IMR-90 (cell line): ENCODE measurements around the gene WAC. TPM values are rescaled to one million over a fixed set of nuclear protein-coding genes. Genes with fewer than 3 reads are reported as not detected.
A peak's percentile ranks its signal among the peaks of the same experiment; 100 is the strongest.

Source experiments
- ATAC-seq: fragments of 200-7000 bp; cut with Tn5 transposase; 2 replicates; pipeline ENCODE4 v1.9.1; 2020; ENCODE audit warnings: low read depth, mild to moderate bottlenecking, moderate library complexity
- BruUV-seq: library from RNA; stranded (reverse); fragments of 400-500 nt; replicated peaks from 2 replicates; lab custom pipeline; 2021; lab: Mats Ljungman, UMichigan
- CTCF ChIA-PET: fragments of 300-600 bp; formaldehyde crosslinking; extraction: SDS; loops from one replicate; lab custom pipeline; 2021; ENCODE audit warnings: antibody characterized with exemption; lab: Yijun Ruan, JAX
- POLR2A ChIA-PET: fragments of 300-600 bp; sonication (Branson Sonifier 250); formaldehyde crosslinking; loops from one replicate; lab custom pipeline; 2022; ENCODE audit warnings: antibody characterized with exemption; ENCODE audit not compliant: unreplicated experiment; lab: Charles Lee
- DNase-seq: peaks from one replicate; pipeline ENCODE4 v3.0.0; 2013
- H2AFZ ChIP-seq: replicated peaks from 2 replicates; pipeline ENCODE3; 2013; ENCODE audit warnings: low read length, mild to moderate bottlenecking; ENCODE audit not compliant: poor library complexity
- H2AK5ac ChIP-seq: 2 replicates; pipeline ENCODE4 v1.6.1; 2013; ENCODE audit warnings: low read depth, low read length, inconsistent platforms
- H2AK9ac ChIP-seq: replicated peaks from 2 replicates; pipeline ENCODE3; 2013; ENCODE audit warnings: mild to moderate bottlenecking, low read depth, low read length, moderate library complexity; ENCODE audit not compliant: poor library complexity
- H2BK120ac ChIP-seq: 2 replicates; pipeline ENCODE4 v1.6.1; 2013; ENCODE audit warnings: low read depth, low read length, inconsistent platforms
- H2BK15ac ChIP-seq: 3 replicates; pipeline ENCODE4 v1.6.1; 2013; ENCODE audit warnings: low read depth, low read length, inconsistent platforms
- H2BK20ac ChIP-seq: 2 replicates; pipeline ENCODE4 v1.6.1; 2013; ENCODE audit warnings: low read depth, mild to moderate bottlenecking, inconsistent platforms, low read length, moderate library complexity
- H2BK5ac ChIP-seq: 2 replicates; pipeline ENCODE4 v1.6.1; 2013; ENCODE audit warnings: mild to moderate bottlenecking, low read depth, low read length, inconsistent platforms; ENCODE audit not compliant: poor library complexity, severe bottlenecking
- H3K14ac ChIP-seq: replicated peaks from 2 replicates; pipeline ENCODE4 v1.6.1; 2013; ENCODE audit warnings: low read depth, low read length, inconsistent platforms
- H3K18ac ChIP-seq: 2 replicates; pipeline ENCODE4 v1.6.1; 2013; ENCODE audit warnings: low read depth, low read length, control low read depth
- H3K23ac ChIP-seq: 2 replicates; pipeline ENCODE4 v1.6.1; 2013; ENCODE audit warnings: low read depth, low read length, inconsistent platforms
- H3K27ac ChIP-seq: 2 replicates; pipeline ENCODE4 v1.5.1; 2013; ENCODE audit warnings: mild to moderate bottlenecking, control low read depth, low read length; ENCODE audit not compliant: insufficient read depth
- H3K27me3 ChIP-seq: 2 replicates; pipeline ENCODE4 v1.6.1; 2013; ENCODE audit warnings: low read length; ENCODE audit not compliant: control insufficient read depth, insufficient read depth
- H3K36me3 ChIP-seq: 2 replicates; pipeline ENCODE4 v1.6.1; 2013; ENCODE audit warnings: low read length, mixed read lengths; ENCODE audit not compliant: control insufficient read depth, insufficient read depth
- H3K4ac ChIP-seq: 2 replicates; pipeline ENCODE4 v1.6.1; 2013; ENCODE audit warnings: low read depth, low read length, inconsistent platforms
- H3K4me1 ChIP-seq: 2 replicates; pipeline ENCODE4 v1.6.1; 2013; ENCODE audit warnings: low read length, mixed read lengths; ENCODE audit not compliant: control insufficient read depth, insufficient read depth
- H3K4me2 ChIP-seq: 2 replicates; pipeline ENCODE4 v1.6.1; 2013; ENCODE audit warnings: low read depth, mild to moderate bottlenecking, control low read depth, low read length, moderate library complexity
- H3K4me3 ChIP-seq: 2 replicates; pipeline ENCODE4 v1.5.1; 2013; ENCODE audit warnings: low read depth, mild to moderate bottlenecking, control low read depth, low read length, moderate library complexity; ENCODE audit not compliant: insufficient read depth
- H3K56ac ChIP-seq: 2 replicates; pipeline ENCODE4 v1.6.1; 2013; ENCODE audit warnings: low read length, inconsistent platforms; ENCODE audit not compliant: insufficient read depth; ENCODE audit errors: extremely low read depth
- H3K79me1 ChIP-seq, 2 experiments: 2 replicates each; pipeline ENCODE4 v1.6.1; 2013; ENCODE audit warnings: low read length in 2 of 2, inconsistent platforms in 1 of 2, low read depth in 1 of 2
- H3K9ac ChIP-seq: 2 replicates; pipeline ENCODE4 v1.6.1; 2013; ENCODE audit warnings: low read depth, low read length, control low read depth
- H3K9me1 ChIP-seq: 2 replicates; pipeline ENCODE4 v1.6.1; 2013; ENCODE audit warnings: low read length, inconsistent platforms; ENCODE audit not compliant: insufficient read depth
- H3K9me3 ChIP-seq: 2 replicates; pipeline ENCODE4 v1.6.1; 2013; ENCODE audit warnings: low read length; ENCODE audit not compliant: control insufficient read depth, insufficient read depth
- H4K20me1 ChIP-seq: 2 replicates; pipeline ENCODE4 v1.6.1; 2013; ENCODE audit warnings: low read length, inconsistent platforms; ENCODE audit not compliant: insufficient read depth
- H4K5ac ChIP-seq: 2 replicates; pipeline ENCODE4 v1.6.1; 2013; ENCODE audit warnings: mild to moderate bottlenecking, low read depth, low read length, control low read depth
- H4K8ac ChIP-seq, 2 experiments: 2 replicates each; pipeline ENCODE4 v1.6.1; 2013; ENCODE audit warnings: low read depth in 2 of 2, low read length in 2 of 2, control low read depth in 1 of 2, inconsistent platforms in 1 of 2
- H4K91ac ChIP-seq: 2 replicates; pipeline ENCODE4 v1.6.1; 2013; ENCODE audit warnings: low read depth, low read length, inconsistent platforms; ENCODE audit not compliant: insufficient read depth
- BHLHE40 ChIP-seq: fragments of 150-350 bp; IDR thresholded peaks from 2 replicates; pipeline ENCODE4 v1.6.1; 2016; ENCODE audit warnings: mild to moderate bottlenecking, low read depth, low read length
- CEBPB ChIP-seq: IDR thresholded peaks from 2 replicates; pipeline ENCODE4 v1.6.1; 2012; ENCODE audit warnings: low read depth, low read length, improper control_type of control experiment
- CTCF ChIP-seq: conservative IDR thresholded peaks from 2 replicates; pipeline ENCODE4 v1.5.1; 2012; ENCODE audit warnings: mild to moderate bottlenecking, low read depth, low read length, improper control_type of control experiment
- MAFK ChIP-seq: IDR thresholded peaks from 2 replicates; pipeline ENCODE4 v1.6.1; 2012; ENCODE audit warnings: low read depth, low read length, improper control_type of control experiment
- RAD21 ChIP-seq: IDR thresholded peaks from 2 replicates; pipeline ENCODE4 v1.6.1; 2012; ENCODE audit warnings: low read length, improper control_type of control experiment
- RCOR1 ChIP-seq: IDR thresholded peaks from 2 replicates; pipeline ENCODE4 v1.6.1; 2012; ENCODE audit warnings: mild to moderate bottlenecking, low read length, improper control_type of control experiment; ENCODE audit not compliant: insufficient replicate concordance
- SMC3 ChIP-seq: fragments of 150-350 bp; IDR thresholded peaks from 2 replicates; pipeline ENCODE4 v1.6.1; 2016; ENCODE audit warnings: low read depth, mild to moderate bottlenecking, antibody characterized with exemption, low read length, moderate library complexity
- USF2 ChIP-seq: fragments of 150-350 bp; IDR thresholded peaks from 2 replicates; pipeline ENCODE4 v1.6.1; 2017; ENCODE audit warnings: mild to moderate bottlenecking, antibody characterized with exemption, low read length, low read depth
- WGBS, 2 experiments: methylation state at CpG; one replicate each; pipeline versions ENCODE4 v1.1.5 to v1.1.7; 2013; ENCODE audit warnings: missing lambda C conversion rate in 2 of 2; ENCODE audit not compliant: insufficient read length in 1 of 2; ENCODE audit errors: extremely low coverage in 2 of 2; 5-methylcytosine and 5-hydroxymethylcytosine counted together
- dilution Hi-C: fragments of 300-500 bp; cut with HindIII; formaldehyde crosslinking; loops from one replicate; pipeline ENCODE4 v1.14.3; 2018; ENCODE audit warnings: low sequenced_read_pairs; ENCODE audit not compliant: unreplicated experiment
- in situ Hi-C: fragments of 300-500 bp; cut with MboI; formaldehyde crosslinking; loops from 3 replicates; pipeline ENCODE4 v1.14.3; 2019; ENCODE audit warnings: low sequenced_read_pairs, inconsistent platforms, mixed read lengths
- intact Hi-C: fragments of 100-400 bp; cut with micrococcal nuclease; formaldehyde crosslinking; loops from 2 replicates; pipeline ENCODE4 v1.10.0; 2022
- polyA plus RNA-seq, 3 experiments: library from polyadenylated mRNA; depleted of rRNA; stranded (reverse); fragments of >200 nt; gene quantifications; 2 replicates each; pipeline ENCODE4 v1.2.3, GENCODE V29; 2012; ENCODE audit warnings: low replicate concordance in 1 of 3
- total RNA-seq: library from RNA; depleted of rRNA; stranded (reverse); fragments of >200 nt; gene quantifications from 2 replicates; pipeline ENCODE4 v1.2.3, GENCODE V29; 2012

WAC gene
- total and polyA plus RNA-seq, 2 of the 4 experiments (the other 2 are of a cell fraction) = 39.6 to 52.2 TPM

GRCh38 chr10:28631896-28632583 lies 99.1 kb downstream of the WAC start:
- Histone ChIP-seq H4K20me1 (no peaks in the 10 kb centered on the region), H3K9me1 (no peaks in the 10 kb centered on the region), H2BK20ac (no peak overlapping the region), H3K36me3 (no peaks in the 10 kb centered on the region), H2BK5ac (no peak overlapping the region), H3K23ac (no peak overlapping the region), H2AK5ac (no peak overlapping the region), H4K8ac (no peak overlapping the region), H2AK9ac (no peak overlapping the region), H2AFZ (no peak overlapping the region), H3K14ac (no peak overlapping the region), H3K27me3 (peaks cover 23% of the 10 kb centered on the region), H3K4me3 (no peak overlapping the region), H4K91ac (no peak overlapping the region), H2BK15ac (no peak overlapping the region), H3K9ac (no peak overlapping the region), H3K18ac (no peak overlapping the region), H3K79me1 (no peaks in the 10 kb centered on the region), H3K4me2 (no peak overlapping the region), H3K9me3 (no peaks in the 10 kb centered on the region), H4K5ac (no peak overlapping the region), H3K56ac (no peak overlapping the region), H3K4me1 (peaks cover 2% of the 10 kb centered on the region; the same call in 1 of the 2 replicates), H3K4ac (no peak overlapping the region), H3K27ac (no peak overlapping the region), H2BK120ac (no peak overlapping the region)
- DNase-seq (peak; percentile 31), ATAC-seq (no peak)
- BruUV-seq = no TSS peak
- CTCF ChIA-PET = interaction anchor here (2.2 kb wide), 1 partner anchor 32 kb away, joined by 6 read pairs; no protein-coding TSS in a partner anchor
- TF ChIP-seq USF2 (no peak), MAFK (no peak), SMC3 (no peak), CEBPB (no peak), RCOR1 (no peak), CTCF (no peak), RAD21 (no peak), BHLHE40 (no peak)
- no CpG with 5 or more reads among the region's 5 CpGs for WGBS, 2 experiments
- intact Hi-C loops = no loop called here
- POLR2A ChIA-PET = no interaction called here
- in situ Hi-C loops = no loop called here
- dilution Hi-C loops = no loop called here
